Caco-2 (cell line): ENCODE data around the gene ABHD16A. TPM values are rescaled to one million over a fixed set of nuclear protein-coding genes. Genes with fewer than 3 reads are reported as not detected.

Source experiments
- BruUV-seq: library from RNA; stranded (reverse); fragments of 400-500 nt; replicated peaks from 2 replicates; lab custom pipeline; 2021; lab: Mats Ljungman, UMichigan
- CTCF ChIA-PET: fragments of 300-600 bp; sonication (Branson Sonifier 250); formaldehyde crosslinking; loops from one replicate; lab custom pipeline; 2022; ENCODE audit warnings: antibody characterized with exemption; lab: Charles Lee
- POLR2A ChIA-PET: fragments of 300-600 bp; sonication (Branson Sonifier 250); formaldehyde crosslinking; loops from one replicate; lab custom pipeline; 2022; ENCODE audit warnings: antibody characterized with exemption; lab: Charles Lee
- DNase-seq, 2 experiments: peaks; one replicate each; pipeline versions ENCODE4 v3.0.0 to v3.0.0-alpha.2; 2020 to 2022
- H3K27me3 ChIP-seq: replicated peaks from 2 replicates; pipeline ENCODE4 v1.6.0; 2011; ENCODE audit warnings: low read length; ENCODE audit not compliant: control insufficient read depth, insufficient read depth
- H3K36me3 ChIP-seq: 2 replicates; pipeline ENCODE4 v1.5.1; 2011; ENCODE audit warnings: low read length; ENCODE audit not compliant: control insufficient read depth, insufficient read depth
- H3K4me1 ChIP-seq: fragments of 250-450 bp; sonication (Bioruptor Pico); 2 replicates; pipeline ENCODE4 v1.5.1; 2020; ENCODE audit warnings: mild to moderate bottlenecking
- H3K4me3 ChIP-seq: 2 replicates; pipeline ENCODE4 v1.5.1; 2011; ENCODE audit warnings: low read depth, mild to moderate bottlenecking, control low read depth, low read length
- H3K9me3 ChIP-seq: fragments of 250-450 bp; sonication (Bioruptor Pico); 2 replicates; pipeline ENCODE4 v1.5.1; 2020; ENCODE audit warnings: mild to moderate bottlenecking, moderate library complexity
- H3K27ac Mint-ChIP-seq: one replicate; pipeline ENCODE4 v1.8.0; 2022; ENCODE audit warnings: mixed read lengths; ENCODE audit not compliant: unreplicated experiment
- H3K27me3 Mint-ChIP-seq: one replicate; pipeline ENCODE4 v1.8.0; 2022; ENCODE audit warnings: mixed read lengths; ENCODE audit not compliant: insufficient read depth, unreplicated experiment
- H3K36me3 Mint-ChIP-seq: one replicate; pipeline ENCODE4 v1.8.0; 2022; ENCODE audit warnings: mild to moderate bottlenecking, mixed read lengths; ENCODE audit not compliant: insufficient read depth, unreplicated experiment
- H3K4me1 Mint-ChIP-seq: one replicate; pipeline ENCODE4 v1.8.0; 2022; ENCODE audit warnings: low read depth, mixed read lengths; ENCODE audit not compliant: unreplicated experiment
- H3K4me3 Mint-ChIP-seq: one replicate; pipeline ENCODE4 v1.8.0; 2022; ENCODE audit warnings: mild to moderate bottlenecking, moderate library complexity, mixed read lengths; ENCODE audit not compliant: unreplicated experiment
- H3K9me3 Mint-ChIP-seq: one replicate; pipeline ENCODE4 v1.8.0; 2022; ENCODE audit warnings: mixed read lengths; ENCODE audit not compliant: unreplicated experiment
- CTCF ChIP-seq, 2 experiments: fragments of 200-600 bp in 1 of 2; IDR thresholded peaks; 1 replicate in 1 of 2; 2 replicates in 1 of 2; pipeline versions ENCODE4 v1.5.1 to v1.8.0; 2011 to 2022; ENCODE audit warnings: antibody characterized with exemption in 1 of 2, control low read depth in 1 of 2, inconsistent platforms in 1 of 2, low read depth in 1 of 2, low read length in 1 of 2, mild to moderate bottlenecking in 1 of 2, moderate library complexity in 1 of 2; ENCODE audit not compliant: insufficient read depth in 1 of 2, severe bottlenecking in 1 of 2, unreplicated experiment in 1 of 2
- intact Hi-C: fragments of 100-400 bp; cut with micrococcal nuclease; formaldehyde crosslinking; loops from one replicate; pipeline ENCODE4 v1.10.0; 2022; ENCODE audit not compliant: unreplicated experiment
- total RNA-seq: library from RNA; stranded (reverse); gene quantifications from 2 replicates; pipeline ENCODE4 v1.2.3, GENCODE V29; 2022

ABHD16A gene
- total RNA-seq, 1 experiment from 2014 or later = 62.7 TPM

DNA sequence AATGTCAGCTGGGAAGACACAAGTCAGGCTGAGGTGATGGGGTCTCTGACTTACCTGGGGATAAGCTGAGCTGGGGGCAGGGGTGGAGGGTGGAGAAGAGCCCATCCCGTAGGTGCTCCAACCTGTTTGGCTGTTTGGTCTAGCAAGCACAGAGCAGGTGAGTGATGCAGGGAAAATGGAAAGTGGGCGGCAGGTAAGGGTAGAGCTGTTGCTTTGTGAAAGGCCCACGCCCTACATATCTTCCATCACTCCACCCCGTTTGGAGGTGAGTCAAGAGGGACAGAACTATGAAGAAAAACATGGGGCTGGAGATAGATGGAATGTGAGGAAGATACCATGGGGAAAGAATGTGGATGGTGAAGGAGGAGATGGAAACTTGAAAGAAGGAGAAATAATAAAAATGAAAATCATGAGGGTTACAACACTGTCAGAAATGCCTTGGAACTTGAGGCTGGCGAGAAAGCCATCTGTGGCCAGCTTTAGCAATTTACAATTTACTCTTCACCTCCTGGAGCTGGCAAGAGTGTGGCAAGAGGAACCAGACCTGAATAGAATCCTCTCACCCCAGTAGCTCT, 17.2 kb upstream of the ABHD16A start:
- peaks cover 39% of the 10 kb centered on the region for H3K4me1 ChIP-seq
- Mint-ChIP-seq H3K4me3 (no peak overlapping the region), H3K4me1 (peaks cover 41% of the 10 kb centered on the region), H3K36me3 (no peaks in the 10 kb centered on the region), H3K9me3 (no peaks in the 10 kb centered on the region), H3K27me3 (no peaks in the 10 kb centered on the region), H3K27ac (peak overlapping the region; percentile 38)
- no peaks in the 10 kb centered on the region for H3K36me3 ChIP-seq
- no TSS peak for BruUV-seq
- intact Hi-C loops = no loop called here
- peak; percentile 40 to 48 for DNase-seq
- ChIA-PET CTCF (no interaction called here), POLR2A (interaction anchor here (0.6 kb wide), 1 partner anchor 131 kb away, joined by 5 read pairs; no protein-coding TSS in a partner anchor)
- no peaks in the 10 kb centered on the region for H3K9me3 ChIP-seq
- H3K4me3 ChIP-seq = no peak overlapping the region
- TF ChIP-seq CTCF (IDR thresholded peaks at IDR 0.05; ENCODE audit: insufficient read depth in 1 of 2, low read depth in 1 of 2, low read length in 1 of 2, severe bottlenecking in 1 of 2, unreplicated experiment in 1 of 2) = no peak
- no peaks in the 10 kb centered on the region for H3K27me3 ChIP-seq

- H3K4me1 ChIP-seq = peaks cover 52% of the 10 kb centered on the region
- no TSS peak for BruUV-seq
- POLR2A ChIA-PET = interaction anchor here (0.5 kb wide), 1 partner anchor 16 kb away, joined by 3 read pairs; the partner anchor contains the start of gene ABHD16A
- H3K36me3 ChIP-seq = no peaks in the 10 kb centered on the region
- Mint-ChIP-seq H3K4me1 (peaks cover 47% of the 10 kb centered on the region), H3K9me3 (no peaks in the 10 kb centered on the region), H3K27ac (peak overlapping the region; percentile 69), H3K36me3 (peaks cover 4% of the 10 kb centered on the region), H3K4me3 (no peak overlapping the region), H3K27me3 (no peaks in the 10 kb centered on the region)
- DNase-seq = no peak
- TF ChIP-seq CTCF (IDR thresholded peaks at IDR 0.05; ENCODE audit: insufficient read depth in 1 of 2, low read depth in 1 of 2, low read length in 1 of 2, severe bottlenecking in 1 of 2, unreplicated experiment in 1 of 2) = no peak
- intact Hi-C loops = no loop called here
- no peak overlapping the region for H3K4me3 ChIP-seq
- no peaks in the 10 kb centered on the region for H3K27me3 ChIP-seq
- H3K9me3 ChIP-seq = no peaks in the 10 kb centered on the region
- CTCF ChIA-PET = no interaction called here
These were observed 15.9 kb upstream of the ABHD16A start for GRCh38 chr6:31719001-31719400.

DNA sequence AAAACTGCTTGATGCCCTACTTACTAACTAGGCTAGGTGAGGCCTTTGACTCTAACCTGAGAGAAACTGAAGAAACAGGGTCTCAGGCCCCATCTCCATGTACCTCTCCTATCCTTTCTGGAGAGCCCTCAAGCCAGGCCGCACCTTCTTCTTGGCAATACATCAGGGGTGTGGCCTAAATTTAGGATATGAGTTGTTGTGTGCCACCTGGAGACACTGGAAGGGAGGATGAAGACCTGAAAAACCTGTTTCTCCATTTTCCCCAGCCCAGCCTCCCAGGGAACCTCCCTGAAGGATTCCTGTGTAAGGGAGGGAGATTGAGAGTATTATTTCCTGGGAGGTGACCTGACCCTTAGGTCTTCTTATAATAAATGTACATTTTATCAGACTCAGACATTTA, 15.1 kb upstream of the ABHD16A start:
- no peak for TF ChIP-seq CTCF (IDR thresholded peaks at IDR 0.05; ENCODE audit: insufficient read depth in 1 of 2, low read depth in 1 of 2, low read length in 1 of 2, severe bottlenecking in 1 of 2, unreplicated experiment in 1 of 2)
- H3K27me3 Mint-ChIP-seq = no peaks in the 10 kb centered on the region
- Histone ChIP-seq H3K4me1 (peaks cover 60% of the 10 kb centered on the region), H3K36me3 (no peaks in the 10 kb centered on the region), H3K4me3 (no peak overlapping the region), H3K9me3 (no peaks in the 10 kb centered on the region), H3K27me3 (no peaks in the 10 kb centered on the region)
- peak; percentile 69 to 72 for DNase-seq
- H3K4me1 Mint-ChIP-seq = peaks cover 55% of the 10 kb centered on the region
- peak overlapping the region; percentile 2 for H3K4me3 Mint-ChIP-seq
- ChIA-PET POLR2A (no interaction called here), CTCF (no interaction called here)
- peaks cover 5% of the 10 kb centered on the region for H3K36me3 Mint-ChIP-seq
- no TSS peak for BruUV-seq
- no peaks in the 10 kb centered on the region for H3K9me3 Mint-ChIP-seq
- intact Hi-C loops = no loop called here
- H3K27ac Mint-ChIP-seq = peak overlapping the region; percentile 69
